Fibroblast of lung (primary cell): ENCODE data around the gene TMEM98.

ENCODE experiments used
- EZH2 ChIP-seq: IDR thresholded peaks from 2 replicates; pipeline ENCODE4 v1.5.1; 2012; ENCODE audit warnings: low read length, control low read depth, mild to moderate bottlenecking; ENCODE audit errors: missing control alignments
- TF ChIP-seq, protein P1 (sequence below), 2 donors: IDR thresholded peaks in 1 of 2; conservative IDR thresholded peaks in 1 of 2; 1 replicate in 1 of 2; 2 replicates in 1 of 2; pipeline ENCODE4 v1.5.1; 2011 to 2012; ENCODE audit warnings: low read length in 2 of 2, control low read depth in 1 of 2, inconsistent platforms in 1 of 2, low read depth in 1 of 2, mild to moderate bottlenecking in 1 of 2

DNA sequence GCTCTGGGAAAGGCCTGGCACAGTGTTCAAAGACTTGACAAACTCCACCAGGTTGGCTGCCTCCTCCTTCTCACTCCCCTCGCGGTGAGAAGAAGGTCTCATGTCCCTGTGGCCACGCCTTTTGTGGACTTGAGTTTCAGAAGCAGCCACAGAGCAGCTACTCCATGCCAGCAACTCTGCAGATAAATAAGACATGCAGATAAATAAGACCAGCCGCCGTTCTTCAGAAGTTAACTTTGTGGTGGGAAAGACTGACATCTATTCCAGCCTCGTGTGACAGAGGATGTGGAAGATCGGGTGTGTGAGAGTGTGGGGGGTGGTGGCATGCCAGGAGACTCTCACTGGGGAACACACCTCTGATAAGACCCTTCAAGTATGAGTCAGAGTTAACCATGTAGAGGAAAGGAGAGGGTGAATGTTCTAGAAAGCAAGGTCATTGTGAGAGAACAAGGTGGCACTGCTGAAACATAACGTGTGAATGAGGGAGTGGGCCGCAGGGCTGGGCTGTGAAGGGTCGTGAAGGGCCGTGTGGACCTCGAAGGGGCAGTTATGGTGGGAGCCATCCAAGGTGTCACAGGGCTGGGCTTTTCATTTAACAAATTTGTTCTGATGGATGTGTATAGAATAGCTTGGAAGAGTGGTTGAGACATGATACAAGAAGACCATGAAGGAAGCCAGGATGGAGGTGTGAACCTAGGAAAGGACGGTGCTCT is 64.5 kb downstream of the TMEM98 start:
- TF ChIP-seq, protein P1, sequence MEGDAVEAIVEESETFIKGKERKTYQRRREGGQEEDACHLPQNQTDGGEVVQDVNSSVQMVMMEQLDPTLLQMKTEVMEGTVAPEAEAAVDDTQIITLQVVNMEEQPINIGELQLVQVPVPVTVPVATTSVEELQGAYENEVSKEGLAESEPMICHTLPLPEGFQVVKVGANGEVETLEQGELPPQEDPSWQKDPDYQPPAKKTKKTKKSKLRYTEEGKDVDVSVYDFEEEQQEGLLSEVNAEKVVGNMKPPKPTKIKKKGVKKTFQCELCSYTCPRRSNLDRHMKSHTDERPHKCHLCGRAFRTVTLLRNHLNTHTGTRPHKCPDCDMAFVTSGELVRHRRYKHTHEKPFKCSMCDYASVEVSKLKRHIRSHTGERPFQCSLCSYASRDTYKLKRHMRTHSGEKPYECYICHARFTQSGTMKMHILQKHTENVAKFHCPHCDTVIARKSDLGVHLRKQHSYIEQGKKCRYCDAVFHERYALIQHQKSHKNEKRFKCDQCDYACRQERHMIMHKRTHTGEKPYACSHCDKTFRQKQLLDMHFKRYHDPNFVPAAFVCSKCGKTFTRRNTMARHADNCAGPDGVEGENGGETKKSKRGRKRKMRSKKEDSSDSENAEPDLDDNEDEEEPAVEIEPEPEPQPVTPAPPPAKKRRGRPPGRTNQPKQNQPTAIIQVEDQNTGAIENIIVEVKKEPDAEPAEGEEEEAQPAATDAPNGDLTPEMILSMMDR (conservative IDR thresholded peaks at IDR 0.05 in 1 of 2, IDR thresholded peaks at IDR 0.05 in 1 of 2; ENCODE audit: low read depth in 1 of 2, low read length in 2 of 2), result no peak
- no peak for TF ChIP-seq EZH2
